GM11168 (cell line): Measurements from ENCODE around the gene VTI1A.

ENCODE experiments used
- in situ Hi-C: fragments of 300-500 bp; cut with MboI; formaldehyde crosslinking; loops from one replicate; pipeline ENCODE4 v1.12.0; 2022; ENCODE audit warnings: low sequenced_read_pairs; ENCODE audit not compliant: unreplicated experiment

Gene VTI1A

GRCh38 chr10:112813866-112814591 lies 367.0 kb downstream of the VTI1A start:
- in situ Hi-C loops = no loop called here

GRCh38 chr10:112815269-112816032 lies 368.4 kb downstream of the VTI1A start:
- in situ Hi-C loops = no loop called here

DNA sequence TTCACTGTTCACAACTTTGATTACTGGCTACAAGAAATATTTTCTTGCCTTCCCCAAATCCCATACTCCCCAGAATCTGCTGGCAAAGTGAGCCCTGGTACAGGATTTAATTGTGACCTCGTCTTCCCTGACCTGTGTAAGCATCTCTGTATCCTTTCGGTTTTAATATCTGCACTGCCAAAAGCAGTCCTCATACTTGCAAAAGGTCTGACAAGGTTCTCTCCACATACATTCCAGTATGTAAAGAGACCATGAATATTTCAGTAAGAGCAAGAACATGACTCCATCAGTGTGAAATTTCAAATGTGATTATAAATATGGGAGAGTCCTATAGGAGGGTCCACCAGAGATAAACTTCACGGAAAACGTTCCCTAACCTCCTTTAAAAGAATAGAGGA lies 369.0 kb downstream of the VTI1A start:
- in situ Hi-C loops = no loop called here

GRCh38 chr10:112816891-112817290 lies 369.9 kb downstream of the VTI1A start:
- in situ Hi-C loops = no loop called here

DNA sequence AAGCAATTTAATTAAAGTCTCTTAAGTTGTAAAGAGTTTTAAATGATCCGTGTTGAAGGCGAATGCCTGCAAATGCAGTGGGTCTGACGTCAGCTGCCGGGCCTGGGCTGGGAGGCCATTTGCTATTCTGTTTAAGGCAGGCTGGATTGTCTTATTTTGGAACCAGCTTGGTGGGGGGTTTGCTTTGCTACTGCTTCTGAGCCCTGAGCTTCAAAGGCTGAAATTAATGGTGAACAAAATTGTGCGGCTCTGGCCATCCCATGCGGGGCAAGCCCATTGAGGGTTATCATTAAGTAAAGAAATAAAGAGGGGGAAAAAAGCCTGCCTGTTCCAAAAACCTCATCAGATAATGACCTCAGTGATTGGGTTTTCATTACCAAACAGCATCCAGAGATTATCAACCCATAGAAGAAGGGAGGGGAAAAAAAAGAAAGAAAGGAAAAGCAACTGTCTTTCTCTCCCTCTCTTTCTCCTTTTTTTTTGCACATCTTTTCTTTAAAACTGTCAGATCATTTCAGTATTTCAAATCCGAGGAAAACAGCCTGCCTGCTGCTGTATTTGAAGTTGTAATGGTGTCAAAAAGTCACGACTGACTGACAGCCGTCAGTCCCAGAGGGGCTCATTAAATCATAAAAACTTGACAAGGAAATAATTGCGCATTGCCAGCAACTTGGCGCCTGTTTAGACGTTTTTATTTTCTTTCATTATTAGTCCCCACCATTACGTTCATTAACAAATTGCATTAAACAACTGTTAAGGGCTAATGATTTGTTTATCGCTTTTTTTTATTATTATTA lies 371.2 kb downstream of the VTI1A start:
- in situ Hi-C loops = no loop called here

DNA sequence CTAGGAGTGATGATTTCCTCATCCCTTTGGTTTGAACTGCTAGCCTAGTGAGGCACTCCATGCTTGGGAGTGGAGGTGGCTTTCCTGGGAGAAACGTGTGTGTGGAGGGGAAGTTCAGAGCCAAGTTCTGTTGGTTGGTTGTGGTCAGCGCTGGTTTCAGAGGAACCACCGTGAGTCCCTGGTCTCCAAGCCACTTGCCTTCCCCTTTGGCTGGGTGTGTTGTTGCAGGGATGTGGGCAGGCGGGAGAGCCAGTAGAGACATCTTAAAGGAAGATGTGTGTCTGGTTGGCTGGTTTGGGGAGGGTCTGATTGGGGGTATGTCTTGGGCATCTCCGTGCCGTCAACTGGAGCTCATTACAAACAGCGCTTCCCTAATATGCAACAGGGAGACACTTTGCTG lies 372.2 kb downstream of the VTI1A start:
- in situ Hi-C loops = no loop called here

GRCh38 chr10:112820320-112820719 lies 373.3 kb downstream of the VTI1A start:
- in situ Hi-C loops = no loop called here

- in situ Hi-C loops = no loop called here
Measured at GRCh38 chr10:112821038-112821437, 374.0 kb downstream of the VTI1A start.

DNA sequence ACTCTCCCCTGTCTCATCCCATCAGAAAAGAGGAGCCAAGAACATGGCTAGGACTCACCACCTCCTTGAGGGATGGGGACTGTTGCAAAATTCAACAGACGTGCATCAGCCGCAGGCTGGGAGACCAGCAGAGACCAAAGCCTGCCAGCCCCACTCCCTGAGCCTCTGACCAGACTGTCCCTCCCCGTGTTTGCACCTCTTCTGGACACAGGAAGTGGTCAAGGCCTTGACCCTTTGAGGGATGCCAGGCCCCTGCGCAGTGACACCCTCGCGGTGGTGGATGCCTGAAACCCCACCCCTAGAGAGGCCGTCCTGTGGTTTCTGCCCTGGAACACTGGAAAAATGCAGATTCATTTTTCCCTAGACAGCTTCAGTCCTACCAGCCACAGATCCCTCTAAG lies 374.6 kb downstream of the VTI1A start:
- in situ Hi-C loops = no loop called here

DNA sequence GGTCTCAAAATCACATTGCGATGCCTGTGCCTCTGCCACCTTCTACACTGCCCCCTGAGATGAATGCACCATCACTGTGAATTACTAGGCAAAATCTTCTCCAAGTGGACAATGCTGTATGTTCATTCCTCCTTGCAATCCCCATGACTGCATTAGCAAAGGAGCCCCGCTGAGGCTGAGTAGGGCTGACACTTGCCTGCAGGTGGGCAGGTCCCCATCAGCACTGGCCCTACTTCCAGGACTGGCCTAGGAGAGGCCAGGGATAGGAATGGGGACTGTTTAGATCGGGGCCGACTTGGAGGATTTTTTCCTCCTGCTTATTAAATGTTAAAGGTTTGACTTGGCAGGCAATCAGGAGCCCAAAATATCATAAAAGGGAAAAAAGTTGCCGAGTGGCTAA lies 376.0 kb downstream of the VTI1A start:
- in situ Hi-C loops = no loop called here

GRCh38 chr10:112823604-112824003 lies 376.6 kb downstream of the VTI1A start:
- in situ Hi-C loops = no loop called here

GRCh38 chr10:112826018-112826697 lies 379.1 kb downstream of the VTI1A start:
- in situ Hi-C loops = no loop called here

DNA sequence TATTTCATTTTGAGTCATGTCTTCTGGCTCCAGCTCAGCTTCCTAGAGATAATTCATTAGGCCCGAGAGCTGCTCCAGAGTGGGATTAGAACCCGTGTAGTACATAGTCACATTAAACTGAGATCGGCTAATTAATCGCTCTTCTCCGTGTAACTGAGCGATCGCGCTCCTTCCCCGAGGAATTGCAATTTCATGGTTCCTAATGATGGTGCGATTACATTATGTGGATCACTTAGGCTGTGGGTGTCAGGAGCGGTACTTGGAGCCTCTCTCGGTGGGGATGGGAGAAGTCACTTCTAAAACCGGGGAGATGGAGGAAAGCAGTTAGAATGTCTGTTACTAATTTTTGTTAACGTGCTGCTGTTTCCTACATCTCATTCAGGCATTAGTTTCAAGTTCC lies 380.1 kb downstream of the VTI1A start:
- in situ Hi-C loops = no loop called here

DNA sequence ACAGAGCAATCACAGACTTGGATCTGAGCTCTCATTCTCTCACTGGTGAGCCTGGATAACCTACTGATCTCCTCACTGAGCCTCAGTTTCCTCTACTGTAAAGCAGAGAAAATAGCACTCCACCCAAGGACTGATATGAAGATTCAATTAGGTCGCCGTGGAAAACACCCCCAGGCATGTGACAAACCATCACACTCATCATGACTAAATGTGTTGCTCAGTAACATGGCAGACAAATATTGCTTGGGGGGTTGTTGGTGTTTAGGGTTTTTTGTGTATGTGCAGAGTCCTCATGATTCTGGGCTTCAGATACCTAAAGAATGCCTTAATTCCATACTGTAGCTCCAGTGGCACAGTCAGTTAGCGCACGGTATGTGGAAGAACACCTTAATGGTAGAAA lies 380.9 kb downstream of the VTI1A start:
- in situ Hi-C loops = no loop called here

DNA sequence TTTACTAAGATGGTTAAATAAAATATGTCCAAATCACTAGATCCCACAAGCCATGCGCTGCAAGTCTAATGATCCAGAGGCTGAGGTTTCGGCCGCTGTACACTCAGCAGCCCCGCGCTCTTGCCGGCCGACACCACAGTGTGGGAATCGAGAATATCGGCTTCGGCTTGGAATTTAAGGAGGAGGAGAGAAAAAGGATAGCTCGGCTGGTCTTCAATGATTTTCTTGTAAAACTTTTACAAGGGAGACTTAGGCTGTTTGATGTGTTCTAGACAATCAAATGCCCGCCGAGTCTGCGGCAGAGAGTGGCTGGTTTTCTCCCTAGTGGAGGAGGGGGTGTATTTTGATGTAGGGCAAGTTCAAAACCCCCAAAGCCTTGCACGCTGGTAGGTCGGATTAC lies 384.8 kb downstream of the VTI1A start:
- in situ Hi-C loops = no loop called here

DNA sequence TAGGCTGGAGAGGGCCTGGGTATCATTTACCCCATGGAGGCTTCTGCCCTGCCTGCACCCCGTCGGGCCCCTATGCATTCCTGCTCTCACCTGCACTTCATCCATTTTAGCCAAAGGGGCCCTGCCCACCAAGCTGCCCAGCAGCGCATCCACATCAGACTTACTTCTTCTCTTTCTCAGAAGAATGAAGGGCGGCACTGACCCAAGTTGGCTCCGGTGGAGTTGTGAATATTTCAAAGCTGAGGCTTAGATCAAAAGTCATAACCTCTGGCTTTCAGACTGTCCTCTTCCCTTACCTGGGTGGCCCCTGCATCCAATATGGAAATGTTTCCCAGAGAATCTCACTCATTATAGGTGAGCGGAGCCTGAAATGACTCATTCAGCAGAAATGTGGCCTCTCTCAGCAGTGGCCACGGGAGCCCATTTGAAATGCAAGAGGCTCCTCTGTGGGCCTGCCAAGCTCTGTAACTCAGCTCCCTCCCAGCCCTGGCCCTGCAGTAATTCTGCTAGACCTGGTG lies 385.4 kb downstream of the VTI1A start:
- in situ Hi-C loops = no loop called here

- in situ Hi-C loops = no loop called here
Measured at GRCh38 chr10:112832959-112833358, 385.9 kb downstream of the VTI1A start.

GRCh38 chr10:112834751-112835181 lies 387.8 kb downstream of the VTI1A start:
- in situ Hi-C loops = no loop called here

DNA sequence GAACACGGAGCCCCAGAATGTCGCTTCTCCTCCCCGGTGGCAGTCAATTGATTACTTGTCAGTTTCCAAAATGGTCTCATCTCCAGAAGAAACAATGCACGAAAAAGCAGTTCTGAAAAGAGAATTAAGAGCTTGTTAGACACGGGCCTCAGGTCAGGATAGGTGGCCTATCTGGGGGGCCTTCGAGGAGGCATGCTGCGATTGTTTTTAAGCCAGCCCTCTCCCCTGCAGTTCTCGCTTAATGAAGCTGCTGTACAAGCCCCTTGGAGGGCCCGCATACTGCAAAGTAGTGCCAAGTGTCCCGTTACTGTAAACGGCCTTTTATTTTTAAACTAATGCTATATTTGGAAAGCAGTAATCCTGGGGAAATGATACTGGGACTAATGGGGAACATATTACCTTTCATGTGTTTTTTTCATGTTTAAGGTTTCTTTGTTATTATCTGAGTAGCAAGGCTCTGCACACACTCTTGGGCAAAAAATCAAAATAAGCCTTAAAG lies 388.3 kb downstream of the VTI1A start:
- in situ Hi-C loops = no loop called here

GRCh38 chr10:112835944-112836451 lies 389.0 kb downstream of the VTI1A start:
- in situ Hi-C loops = no loop called here
